HEK293 (cell line): ENCODE results near the gene ZNF687.

Source experiments
- CTCF ChIA-PET: fragments of 350-600 bp; formaldehyde crosslinking; extraction: SDS; loops from one replicate; lab custom pipeline; 2021; ENCODE audit warnings: antibody characterized with exemption; lab: Yijun Ruan, JAX
- POLR2A ChIA-PET: fragments of 300-600 bp; formaldehyde crosslinking; extraction: SDS; loops from one replicate; lab custom pipeline; 2020; ENCODE audit warnings: antibody characterized with exemption, inconsistent platforms; lab: Yijun Ruan, JAX
- H3K27ac ChIP-seq: fragments of 200-500 bp; sonication (Bioruptor generic); 2 replicates; pipeline ENCODE4 v1.5.1; 2014; ENCODE audit warnings: low read depth, low read length, control low read depth, inconsistent platforms; ENCODE audit errors: extremely low read depth
- H3K36me3 ChIP-seq, 2 experiments: fragments of 200-500 bp in 1 of 2; sonication (Bioruptor generic) in 1 of 2; 1 replicate in 1 of 2; 2 replicates in 1 of 2; pipeline ENCODE4 v1.5.1; 2014 to 2017; ENCODE audit warnings: inconsistent platforms in 2 of 2, low read length in 2 of 2; ENCODE audit not compliant: control insufficient read depth in 2 of 2, insufficient read depth in 1 of 2
- H3K4me1 ChIP-seq: fragments of 200-500 bp; sonication (Bioruptor generic); 2 replicates; pipeline ENCODE4 v1.5.1; 2014; ENCODE audit warnings: mild to moderate bottlenecking, low read length, inconsistent platforms; ENCODE audit not compliant: control insufficient read depth, insufficient read depth
- H3K4me3 ChIP-seq: 2 replicates; pipeline ENCODE4 v1.5.1; 2011; ENCODE audit warnings: low read depth, mild to moderate bottlenecking, control low read depth, low read length, moderate library complexity
- H3K9me3 ChIP-seq: fragments of 200-500 bp; sonication (Bioruptor generic); 2 replicates; pipeline ENCODE4 v1.5.1; 2014; ENCODE audit warnings: low read depth, low read length, inconsistent platforms; ENCODE audit not compliant: control insufficient read depth, insufficient read depth
- GLI4 ChIP-seq: fragments of 450-650 bp; formaldehyde crosslinking; IDR thresholded peaks from 2 replicates; pipeline ENCODE4 v1.5.1; 2016; ENCODE audit warnings: missing biosample characterization, missing genetic modification characterization
- IKZF3 ChIP-seq: fragments of 450-650 bp; IDR thresholded peaks from 2 replicates; pipeline ENCODE4 v1.5.0; 2018; ENCODE audit warnings: missing biosample characterization, mild to moderate bottlenecking, missing genetic modification characterization, moderate library complexity
- KLF10 ChIP-seq: fragments of 450-650 bp; IDR thresholded peaks from 2 replicates; pipeline ENCODE4 v1.5.1; 2018; ENCODE audit warnings: missing biosample characterization, mild to moderate bottlenecking, missing genetic modification characterization
- KLF7 ChIP-seq: fragments of 450-650 bp; formaldehyde crosslinking; IDR thresholded peaks from 2 replicates; pipeline ENCODE4 v1.5.1; 2016; ENCODE audit warnings: missing biosample characterization, missing genetic modification characterization, borderline replicate concordance
- KLF8 ChIP-seq: fragments of 450-650 bp; formaldehyde crosslinking; IDR thresholded peaks from 2 replicates; pipeline ENCODE4 v1.5.1; 2016; ENCODE audit warnings: missing biosample characterization, missing genetic modification characterization
- SP7 ChIP-seq: fragments of 450-650 bp; formaldehyde crosslinking; IDR thresholded peaks from 2 replicates; pipeline ENCODE4 v1.5.1; 2016; ENCODE audit warnings: missing biosample characterization, missing genetic modification characterization
- TRIM28 ChIP-seq: IDR thresholded peaks from 2 replicates; pipeline ENCODE4 v1.6.1; 2011; ENCODE audit warnings: low read length, control low read depth, borderline replicate concordance
- ZBTB1 ChIP-seq: fragments of 450-650 bp; formaldehyde crosslinking; IDR thresholded peaks from 2 replicates; pipeline ENCODE4 v1.5.1; 2016; ENCODE audit warnings: missing biosample characterization, missing genetic modification characterization
- ZBTB48 ChIP-seq: fragments of 450-650 bp; formaldehyde crosslinking; IDR thresholded peaks from 2 replicates; pipeline ENCODE4 v1.5.1; 2016; ENCODE audit warnings: missing biosample characterization, missing genetic modification characterization
- ZFP3 ChIP-seq: fragments of 450-650 bp; formaldehyde crosslinking; IDR thresholded peaks from 2 replicates; pipeline ENCODE4 v1.5.1; 2016; ENCODE audit warnings: low read depth, missing biosample characterization, missing genetic modification characterization
- ZFP37 ChIP-seq: fragments of 450-650 bp; formaldehyde crosslinking; IDR thresholded peaks from 2 replicates; pipeline ENCODE4 v1.5.1; 2016; ENCODE audit warnings: missing biosample characterization, missing genetic modification characterization
- ZFP69B ChIP-seq: fragments of 450-650 bp; formaldehyde crosslinking; IDR thresholded peaks from 2 replicates; pipeline ENCODE4 v1.5.1; 2016; ENCODE audit warnings: missing biosample characterization, missing genetic modification characterization
- ZNF132 ChIP-seq: fragments of 450-650 bp; formaldehyde crosslinking; IDR thresholded peaks from 2 replicates; pipeline ENCODE4 v1.5.1; 2017; ENCODE audit warnings: missing biosample characterization, missing genetic modification characterization, borderline replicate concordance
- ZNF2 ChIP-seq: fragments of 450-650 bp; formaldehyde crosslinking; IDR thresholded peaks from 2 replicates; pipeline ENCODE4 v1.5.1; 2016; ENCODE audit warnings: missing biosample characterization, missing genetic modification characterization
- ZNF23 ChIP-seq: fragments of 450-650 bp; formaldehyde crosslinking; IDR thresholded peaks from 2 replicates; pipeline ENCODE4 v1.5.1; 2016; ENCODE audit warnings: missing biosample characterization, missing genetic modification characterization, borderline replicate concordance
- ZNF274 ChIP-seq, 2 experiments: fragments of 200-500 bp in 1 of 2; fragments of 450-650 bp in 1 of 2; sonication (Bioruptor generic) in 1 of 2; formaldehyde crosslinking in 1 of 2; IDR thresholded peaks; 2 replicates each; pipeline versions ENCODE4 v1.5.1 to v1.6.1; 2014 to 2016; ENCODE audit warnings: borderline replicate concordance in 1 of 2, inconsistent platforms in 1 of 2, low read length in 1 of 2, missing biosample characterization in 1 of 2, missing genetic modification characterization in 1 of 2
- ZNF341 ChIP-seq: fragments of 450-650 bp; formaldehyde crosslinking; IDR thresholded peaks from 2 replicates; pipeline ENCODE4; 2016; ENCODE audit warnings: low read depth, missing biosample characterization, missing genetic modification characterization
- ZNF404 ChIP-seq: fragments of 450-650 bp; formaldehyde crosslinking; IDR thresholded peaks from 2 replicates; pipeline ENCODE4 v1.5.1; 2017; ENCODE audit warnings: missing biosample characterization, missing genetic modification characterization
- ZNF660 ChIP-seq: fragments of 450-650 bp; IDR thresholded peaks from 2 replicates; pipeline ENCODE4 v1.5.1; 2018; ENCODE audit warnings: missing biosample characterization, mild to moderate bottlenecking, missing genetic modification characterization
- ZNF768 ChIP-seq: fragments of 450-650 bp; formaldehyde crosslinking; IDR thresholded peaks from 2 replicates; pipeline ENCODE4 v1.5.1; 2018; ENCODE audit warnings: missing biosample characterization, mild to moderate bottlenecking, missing genetic modification characterization
- ZXDB ChIP-seq: fragments of 450-650 bp; formaldehyde crosslinking; IDR thresholded peaks from 2 replicates; pipeline ENCODE4 v1.5.1; 2016; ENCODE audit warnings: missing biosample characterization, missing genetic modification characterization
- TF ChIP-seq, protein P1 (sequence below): fragments of 450-650 bp; formaldehyde crosslinking; IDR thresholded peaks from 2 replicates; pipeline ENCODE4 v1.5.1; 2016; ENCODE audit warnings: missing biosample characterization, missing genetic modification characterization
- TF ChIP-seq, protein P2 (sequence below): fragments of 450-650 bp; formaldehyde crosslinking; IDR thresholded peaks from 2 replicates; pipeline ENCODE4 v1.5.1; 2016; ENCODE audit warnings: missing biosample characterization, missing genetic modification characterization, low read depth
- TF ChIP-seq, protein P3 (sequence below): fragments of 450-650 bp; formaldehyde crosslinking; IDR thresholded peaks from 2 replicates; pipeline ENCODE4 v1.5.1; 2016; ENCODE audit warnings: missing biosample characterization, missing genetic modification characterization, borderline replicate concordance
- TF ChIP-seq, protein P4 (sequence below): fragments of 450-650 bp; formaldehyde crosslinking; IDR thresholded peaks from 2 replicates; pipeline ENCODE4 v1.5.1; 2016; ENCODE audit warnings: missing biosample characterization, missing genetic modification characterization
- TF ChIP-seq, protein P5 (sequence below): fragments of 450-650 bp; formaldehyde crosslinking; optimal IDR thresholded peaks from 2 replicates; pipeline ENCODE3; 2016; ENCODE audit warnings: missing biosample characterization, mild to moderate bottlenecking, missing genetic modification characterization
- TF ChIP-seq, protein P6 (sequence below): fragments of 450-650 bp; formaldehyde crosslinking; IDR thresholded peaks from 2 replicates; pipeline ENCODE4 v1.5.1; 2016; ENCODE audit warnings: missing biosample characterization, missing genetic modification characterization

The ZNF687 gene

DNA sequence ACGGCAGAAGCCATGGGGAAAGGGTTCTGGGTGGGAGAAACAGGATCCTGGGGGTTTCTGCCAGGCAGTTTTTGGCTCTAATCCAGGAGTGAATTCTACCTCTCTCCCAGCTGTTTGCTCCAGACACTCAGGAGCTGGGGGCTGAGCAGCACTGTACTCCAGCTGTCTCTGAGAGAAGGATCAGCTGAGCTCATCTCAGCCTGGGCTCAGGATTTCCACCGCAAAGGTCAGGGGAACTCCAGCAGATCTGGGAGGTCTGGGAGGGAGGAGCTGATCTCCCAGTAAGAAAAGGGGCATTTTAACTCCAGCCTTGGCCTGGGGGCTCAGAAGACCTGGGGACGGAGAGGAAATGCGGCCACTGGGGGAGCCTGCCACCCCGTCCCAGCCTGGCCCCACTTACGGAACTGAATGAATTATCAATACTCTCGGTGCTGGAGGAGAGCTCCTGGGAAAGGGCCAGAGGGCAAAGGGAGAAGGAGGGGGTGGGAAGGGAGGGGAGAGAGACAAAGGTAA, 27.8 kb downstream of the ZNF687 start:
- H3K4me1 ChIP-seq, result no peaks in the 10 kb centered on the region
- ChIA-PET POLR2A (interaction anchor here (0.5 to 1.5 kb wide), 4 partner anchors 14 to 65 kb away, joined by 3 to 5 read pairs (median 3); partner anchors contain the start of gene PSMD4), CTCF (interaction anchor here (0.6 to 12.7 kb wide), 7 partner anchors 9 to 154 kb away, joined by 3 to 88 read pairs (median 7); partner anchors contain the start of gene PI4KB)
- H3K4me3 ChIP-seq, result no peak overlapping the region
- H3K9me3 ChIP-seq, result no peaks in the 10 kb centered on the region
- peaks cover 26 to 99% of the 10 kb centered on the region in 2 experiments for H3K36me3 ChIP-seq
- TF ChIP-seq KLF7 (tag by site-specific recombination) (no peak), IKZF3 (no peak), ZNF768 (no peak), ZNF660 (tag by site-specific recombination) (no peak), ZFP3 (tag by site-specific recombination) (no peak), TRIM28 (no peak), ZNF274 (IDR thresholded peaks at IDR 0.05; ENCODE audit: low read length) (no peak), ZNF274 (tag by site-specific recombination; IDR thresholded peaks at IDR 0.05; ENCODE audit: borderline replicate concordance) (no peak), ZNF2 (tag by site-specific recombination) (no peak)
- TF ChIP-seq, protein P1, sequence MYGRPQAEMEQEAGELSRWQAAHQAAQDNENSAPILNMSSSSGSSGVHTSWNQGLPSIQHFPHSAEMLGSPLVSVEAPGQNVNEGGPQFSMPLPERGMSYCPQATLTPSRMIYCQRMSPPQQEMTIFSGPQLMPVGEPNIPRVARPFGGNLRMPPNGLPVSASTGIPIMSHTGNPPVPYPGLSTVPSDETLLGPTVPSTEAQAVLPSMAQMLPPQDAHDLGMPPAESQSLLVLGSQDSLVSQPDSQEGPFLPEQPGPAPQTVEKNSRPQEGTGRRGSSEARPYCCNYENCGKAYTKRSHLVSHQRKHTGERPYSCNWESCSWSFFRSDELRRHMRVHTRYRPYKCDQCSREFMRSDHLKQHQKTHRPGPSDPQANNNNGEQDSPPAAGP (tag by site-specific recombination), result no peak
- TF ChIP-seq, protein P2, sequence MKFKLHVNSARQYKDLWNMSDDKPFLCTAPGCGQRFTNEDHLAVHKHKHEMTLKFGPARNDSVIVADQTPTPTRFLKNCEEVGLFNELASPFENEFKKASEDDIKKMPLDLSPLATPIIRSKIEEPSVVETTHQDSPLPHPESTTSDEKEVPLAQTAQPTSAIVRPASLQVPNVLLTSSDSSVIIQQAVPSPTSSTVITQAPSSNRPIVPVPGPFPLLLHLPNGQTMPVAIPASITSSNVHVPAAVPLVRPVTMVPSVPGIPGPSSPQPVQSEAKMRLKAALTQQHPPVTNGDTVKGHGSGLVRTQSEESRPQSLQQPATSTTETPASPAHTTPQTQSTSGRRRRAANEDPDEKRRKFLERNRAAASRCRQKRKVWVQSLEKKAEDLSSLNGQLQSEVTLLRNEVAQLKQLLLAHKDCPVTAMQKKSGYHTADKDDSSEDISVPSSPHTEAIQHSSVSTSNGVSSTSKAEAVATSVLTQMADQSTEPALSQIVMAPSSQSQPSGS (tag by site-specific recombination), result no peak
- TF ChIP-seq, protein P3, sequence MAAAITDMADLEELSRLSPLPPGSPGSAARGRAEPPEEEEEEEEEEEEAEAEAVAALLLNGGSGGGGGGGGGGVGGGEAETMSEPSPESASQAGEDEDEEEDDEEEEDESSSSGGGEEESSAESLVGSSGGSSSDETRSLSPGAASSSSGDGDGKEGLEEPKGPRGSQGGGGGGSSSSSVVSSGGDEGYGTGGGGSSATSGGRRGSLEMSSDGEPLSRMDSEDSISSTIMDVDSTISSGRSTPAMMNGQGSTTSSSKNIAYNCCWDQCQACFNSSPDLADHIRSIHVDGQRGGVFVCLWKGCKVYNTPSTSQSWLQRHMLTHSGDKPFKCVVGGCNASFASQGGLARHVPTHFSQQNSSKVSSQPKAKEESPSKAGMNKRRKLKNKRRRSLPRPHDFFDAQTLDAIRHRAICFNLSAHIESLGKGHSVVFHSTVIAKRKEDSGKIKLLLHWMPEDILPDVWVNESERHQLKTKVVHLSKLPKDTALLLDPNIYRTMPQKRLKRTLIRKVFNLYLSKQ (tag by site-specific recombination), result no peak
- no peak overlapping the region for H3K27ac ChIP-seq

DNA sequence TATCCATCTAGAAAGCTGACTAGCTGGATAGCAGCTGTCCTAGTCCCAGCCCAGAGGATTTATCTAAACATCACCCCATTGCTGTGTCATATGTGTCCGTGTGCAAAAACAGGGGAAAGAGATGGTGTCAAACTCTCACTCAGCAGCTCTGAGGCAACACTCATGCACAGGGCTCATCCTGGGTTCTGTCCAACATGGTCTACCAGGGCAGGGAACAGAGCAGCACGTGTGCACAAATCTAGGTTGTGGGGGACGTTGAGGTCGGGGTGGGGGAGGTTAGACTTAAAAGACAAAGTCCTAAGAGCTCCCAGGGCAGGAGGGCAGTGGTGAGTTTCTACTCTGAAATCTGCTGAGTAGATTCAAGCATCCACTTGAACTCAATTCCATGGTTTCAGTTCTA, 28.9 kb downstream of the ZNF687 start:
- Histone ChIP-seq H3K9me3 (no peaks in the 10 kb centered on the region), H3K27ac (peak overlapping the region; percentile 7; the same call in 1 of the 2 replicates), H3K36me3 (peaks cover 14 to 97% of the 10 kb centered on the region in 2 experiments), H3K4me3 (no peak overlapping the region), H3K4me1 (no peaks in the 10 kb centered on the region)
- ChIA-PET POLR2A (interaction anchor here (0.5 to 5.0 kb wide), 8 partner anchors 10 to 82 kb away, joined by 3 to 56 read pairs (median 6); partner anchors contain the start of genes PI4KB and ZNF687), CTCF (interaction anchor here (0.7 to 12.7 kb wide), 4 partner anchors 10 to 114 kb away, joined by 7 to 88 read pairs (median 26); partner anchors contain the start of gene PI4KB)
- TF ChIP-seq ZNF341 (tag by site-specific recombination), result no peak
- no peak for TF ChIP-seq TRIM28
- TF ChIP-seq ZNF132 (tag by site-specific recombination), result no peak
- no peak for TF ChIP-seq ZNF23
- TF ChIP-seq, protein P4, sequence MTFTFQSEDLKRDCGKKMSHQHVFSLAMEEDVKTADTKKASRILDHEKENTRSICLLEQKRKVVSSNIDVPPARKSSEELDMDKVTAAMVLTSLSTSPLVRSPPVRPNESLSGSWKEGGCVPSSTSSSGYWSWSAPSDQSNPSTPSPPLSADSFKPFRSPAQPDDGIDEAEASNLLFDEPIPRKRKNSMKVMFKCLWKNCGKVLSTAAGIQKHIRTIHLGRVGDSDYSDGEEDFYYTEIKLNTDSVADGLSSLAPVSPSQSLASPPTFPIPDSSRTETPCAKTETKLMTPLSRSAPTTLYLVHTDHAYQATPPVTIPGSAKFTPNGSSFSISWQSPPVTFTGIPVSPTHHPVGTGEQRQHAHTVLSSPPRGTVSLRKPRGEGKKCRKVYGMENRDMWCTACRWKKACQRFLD (tag by site-specific recombination), result no peak
- TF ChIP-seq ZFP69B (tag by site-specific recombination), result no peak
- TF ChIP-seq, protein P5, sequence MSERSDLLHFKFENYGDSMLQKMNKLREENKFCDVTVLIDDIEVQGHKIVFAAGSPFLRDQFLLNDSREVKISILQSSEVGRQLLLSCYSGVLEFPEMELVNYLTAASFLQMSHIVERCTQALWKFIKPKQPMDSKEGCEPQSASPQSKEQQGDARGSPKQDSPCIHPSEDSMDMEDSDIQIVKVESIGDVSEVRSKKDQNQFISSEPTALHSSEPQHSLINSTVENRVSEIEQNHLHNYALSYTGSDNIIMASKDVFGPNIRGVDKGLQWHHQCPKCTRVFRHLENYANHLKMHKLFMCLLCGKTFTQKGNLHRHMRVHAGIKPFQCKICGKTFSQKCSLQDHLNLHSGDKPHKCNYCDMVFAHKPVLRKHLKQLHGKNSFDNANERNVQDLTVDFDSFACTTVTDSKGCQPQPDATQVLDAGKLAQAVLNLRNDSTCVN, result no peak
- TF ChIP-seq KLF10 (tag by site-specific recombination), result no peak
- no peak for TF ChIP-seq ZNF404 (tag by site-specific recombination)
- TF ChIP-seq ZBTB48 (tag by site-specific recombination), result no peak
- no peak for TF ChIP-seq KLF8 (tag by site-specific recombination)
- no peak for TF ChIP-seq ZBTB1 (tag by site-specific recombination)
- TF ChIP-seq ZFP37 (tag by site-specific recombination), result no peak
- TF ChIP-seq, protein P6, sequence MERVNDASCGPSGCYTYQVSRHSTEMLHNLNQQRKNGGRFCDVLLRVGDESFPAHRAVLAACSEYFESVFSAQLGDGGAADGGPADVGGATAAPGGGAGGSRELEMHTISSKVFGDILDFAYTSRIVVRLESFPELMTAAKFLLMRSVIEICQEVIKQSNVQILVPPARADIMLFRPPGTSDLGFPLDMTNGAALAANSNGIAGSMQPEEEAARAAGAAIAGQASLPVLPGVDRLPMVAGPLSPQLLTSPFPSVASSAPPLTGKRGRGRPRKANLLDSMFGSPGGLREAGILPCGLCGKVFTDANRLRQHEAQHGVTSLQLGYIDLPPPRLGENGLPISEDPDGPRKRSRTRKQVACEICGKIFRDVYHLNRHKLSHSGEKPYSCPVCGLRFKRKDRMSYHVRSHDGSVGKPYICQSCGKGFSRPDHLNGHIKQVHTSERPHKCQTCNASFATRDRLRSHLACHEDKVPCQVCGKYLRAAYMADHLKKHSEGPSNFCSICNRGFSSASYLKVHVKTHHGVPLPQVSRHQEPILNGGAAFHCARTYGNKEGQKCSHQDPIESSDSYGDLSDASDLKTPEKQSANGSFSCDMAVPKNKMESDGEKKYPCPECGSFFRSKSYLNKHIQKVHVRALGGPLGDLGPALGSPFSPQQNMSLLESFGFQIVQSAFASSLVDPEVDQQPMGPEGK (tag by site-specific recombination), result no peak
- TF ChIP-seq GLI4 (tag by site-specific recombination), result no peak
- TF ChIP-seq ZXDB (tag by site-specific recombination), result no peak
- no peak for TF ChIP-seq SP7 (tag by site-specific recombination)
